K562 (cell line): Measurements from ENCODE around the gene CGREF1. TPM values are rescaled to one million over a fixed set of nuclear protein-coding genes. Genes with fewer than 3 reads are reported as not detected.

ENCODE experiments used
- ATAC-seq: fragments of 200-7000 bp; cut with Tn5 transposase; 3 replicates; pipeline ENCODE4 v1.9.1; 2020; ENCODE audit warnings: moderate library complexity
- BruUV-seq: library from RNA; stranded (reverse); fragments of 400-500 nt; replicated peaks from 2 replicates; lab custom pipeline; 2021; lab: Mats Ljungman, UMichigan
- CTCF ChIA-PET: fragments of 300-600 bp; formaldehyde crosslinking; extraction: SDS; loops from one replicate; lab custom pipeline; 2021; ENCODE audit warnings: low intra/inter-chr PET ratio; lab: Yijun Ruan, JAX
- POLR2A ChIA-PET: fragments of 300-600, 350-650 bp; sonication (Branson Sonifier 250); formaldehyde crosslinking; extraction: SDS; loops from one replicate; lab custom pipeline; 2021; ENCODE audit warnings: antibody characterized with exemption, inconsistent platforms; lab: Yijun Ruan, JAX
- DNase-seq, 4 experiments: peaks; one replicate each; pipeline versions ENCODE4 v3.0.0 to v3.0.0-alpha.2; 2011 to 2018; ENCODE audit warnings: low spot score in 3 of 4, mixed read lengths in 3 of 4; ENCODE audit errors: extremely low read depth in 1 of 4
- FAIRE-seq: peaks from 2 replicates; lab custom pipeline; 2011; peaks lifted over from hg19 to GRCh38; lab: Jason Lieb, UNC
- H2AFZ ChIP-seq: 2 replicates; pipeline ENCODE4 v1.6.0; 2011; ENCODE audit warnings: low read depth, low read length, control low read depth, inconsistent platforms
- H3K27ac ChIP-seq: fragments of 200-600 bp; 3 replicates; pipeline ENCODE4 v1.8.0; 2011; ENCODE audit warnings: low read depth, mild to moderate bottlenecking, control low read depth, inconsistent platforms, low read length, moderate library complexity, mixed read lengths; ENCODE audit errors: extremely low read depth
- H3K27me3 ChIP-seq, 2 experiments: fragments of 300-600 bp in 1 of 2; 2 replicates in 1 of 2; 3 replicates in 1 of 2; pipeline versions ENCODE4 v1.6.0 to v1.8.0; 2011; ENCODE audit warnings: inconsistent platforms in 2 of 2, low read length in 2 of 2, mild to moderate bottlenecking in 1 of 2, mixed read lengths in 1 of 2, moderate library complexity in 1 of 2; ENCODE audit not compliant: control insufficient read depth in 2 of 2, insufficient read depth in 2 of 2
- H3K36me3 ChIP-seq: fragments of 300-600 bp; 3 replicates; pipeline ENCODE4 v1.8.0; 2011; ENCODE audit warnings: mild to moderate bottlenecking, low read length, inconsistent platforms; ENCODE audit not compliant: control insufficient read depth, insufficient read depth
- H3K4me1 ChIP-seq, 2 experiments: fragments of 200-600 bp in 1 of 2; replicated peaks in 1 of 2; 2 replicates in 1 of 2; 3 replicates in 1 of 2; pipeline versions ENCODE4 v1.5.1 to v1.8.0; 2011; ENCODE audit warnings: inconsistent platforms in 2 of 2, low read length in 2 of 2, mild to moderate bottlenecking in 1 of 2, mixed read lengths in 1 of 2, moderate library complexity in 1 of 2; ENCODE audit not compliant: control insufficient read depth in 2 of 2, insufficient read depth in 2 of 2
- H3K4me2 ChIP-seq: 2 replicates; pipeline ENCODE4 v1.6.1; 2011; ENCODE audit warnings: low read length, control low read depth, inconsistent platforms, mixed read lengths; ENCODE audit not compliant: insufficient read depth
- H3K4me3 ChIP-seq: fragments of 200-600 bp; sonication (generic), shearing (Covaris generic); 2 replicates; pipeline ENCODE4 v1.5.1; 2016; ENCODE audit warnings: control low read depth, inconsistent platforms
- H3K79me2 ChIP-seq: fragments of 200-600 bp; 3 replicates; pipeline ENCODE4 v1.8.0; 2011; ENCODE audit warnings: low read length, inconsistent platforms; ENCODE audit not compliant: control insufficient read depth, insufficient read depth
- H3K9ac ChIP-seq, 2 experiments: 2 replicates each; pipeline versions ENCODE4 v1.6.0 to v1.6.1; 2011; ENCODE audit warnings: low read depth in 2 of 2, low read length in 2 of 2, control low read depth in 1 of 2, inconsistent platforms in 1 of 2, mild to moderate bottlenecking in 1 of 2, mixed read lengths in 1 of 2; ENCODE audit not compliant: insufficient read depth in 1 of 2
- H3K9me1 ChIP-seq: one replicate; pipeline ENCODE4 v1.6.0; 2011; ENCODE audit warnings: inconsistent platforms, mild to moderate bottlenecking, low read length, moderate library complexity; ENCODE audit not compliant: control insufficient read depth, insufficient read depth
- H3K9me3 ChIP-seq: replicated peaks from 2 replicates; pipeline ENCODE4 v1.5.1; 2011; ENCODE audit warnings: low read depth, low read length, inconsistent platforms; ENCODE audit not compliant: control insufficient read depth, insufficient read depth
- H4K20me1 ChIP-seq: replicated peaks from 2 replicates; pipeline ENCODE4 v1.6.1; 2011; ENCODE audit warnings: low read length, inconsistent platforms, mixed read lengths; ENCODE audit not compliant: control insufficient read depth, insufficient read depth
- ASH1L ChIP-seq: fragments of 450-650 bp; IDR thresholded peaks from 2 replicates; pipeline ENCODE4 v1.6.1; 2018; ENCODE audit warnings: borderline replicate concordance, mild to moderate bottlenecking, low read depth; ENCODE audit not compliant: partially characterized antibody
- CBFB ChIP-seq: sonication (generic); formaldehyde crosslinking; IDR thresholded peaks from 2 replicates; pipeline ENCODE4 v1.4.0; 2020; ENCODE audit warnings: mild to moderate bottlenecking, missing genetic modification reagents
- CBX1 ChIP-seq: sonication (generic); IDR thresholded peaks from 2 replicates; pipeline ENCODE4 v1.6.1; 2016; ENCODE audit warnings: antibody characterized with exemption, low read depth, mild to moderate bottlenecking
- HDAC1 ChIP-seq, 2 experiments: fragments of 450-650 bp; IDR thresholded peaks; 2 replicates each; pipeline ENCODE4 v1.6.1; 2016 to 2017; ENCODE audit warnings: inconsistent platforms in 1 of 2, mild to moderate bottlenecking in 1 of 2, moderate library complexity in 1 of 2
- SMARCA5 ChIP-seq: fragments of 450-650 bp; IDR thresholded peaks from 2 replicates; pipeline ENCODE4 v1.6.1; 2016
- WGBS: fragments of 100-300 bp; shearing (Covaris generic); methylation state at CpG from one replicate; pipeline ENCODE4 v1.1.6; 2016; ENCODE audit warnings: low coverage, mixed read lengths; ENCODE audit not compliant: insufficient coverage; ENCODE audit errors: missing lambda C conversion rate; 5-methylcytosine and 5-hydroxymethylcytosine counted together
- in situ Hi-C: fragments of 300-500 bp; cut with MboI; formaldehyde crosslinking; loops from 4 replicates; pipeline ENCODE4 v1.15.0; 2018; ENCODE audit warnings: inconsistent platforms, mixed read lengths
- intact Hi-C: fragments of 100-400 bp; cut with micrococcal nuclease; formaldehyde crosslinking; loops from 2 replicates; pipeline ENCODE4 v1.14.2; 2022
- polyA plus RNA-seq, 8 experiments: library from polyadenylated mRNA; depleted of rRNA in 4 of 8; stranded (reverse) in 5 of 8; unstranded in 3 of 8; fragments of >200 nt; fragmentation: Nextera tagmentation in 2 of 8; fragmentation: Illumina TruSeq in 1 of 8; extraction: Ambion mirVana in 2 of 8; extraction: Trizol in 1 of 8; gene quantifications; 2 replicates each; pipeline versions ENCODE4 v1.2.1 to v1.2.3, GENCODE V29; 2011 to 2014; ENCODE audit warnings: inconsistent platforms in 1 of 8, missing spikeins in 1 of 8
- total RNA-seq, 7 experiments: library from RNA; depleted of rRNA in 6 of 7; stranded (reverse); fragments of >200 nt in 6 of 7; fragmentation: Illumina TruSeq in 2 of 7; extraction: Trizol in 2 of 7; gene quantifications; 2 replicates each; pipeline versions ENCODE4 v1.2.1 to v1.2.3, GENCODE V29; 2011 to 2021; ENCODE audit warnings: low replicate concordance in 1 of 7

CGREF1 gene
- total and polyA plus RNA-seq, 9 of the 15 experiments (the other 6 are each of a cell fraction or from before 2014, with no cell fraction given): 0.07 to 0.50 (median 0.37) TPM

- no peak overlapping the region for H3K27ac ChIP-seq
- TF ChIP-seq ASH1L (no peak), CBFB (CRISPR knock-in tag) (no peak)
- no peak overlapping the region for H3K4me3 ChIP-seq
- H3K79me2 ChIP-seq: no peaks in the 10 kb centered on the region
- no peak overlapping the region for H2AFZ ChIP-seq
- no peaks in the 10 kb centered on the region for H4K20me1 ChIP-seq
- peak overlapping the region in 1 of 2 experiments; percentile 50; a peak in 2 of 4 replicates for H3K9ac ChIP-seq
- H3K9me1 ChIP-seq: no peaks in the 10 kb centered on the region
- FAIRE-seq: no peak
- 76% methylated on average over 11 of the region's 19 CpGs for WGBS
- no peak for DNase-seq
- no peaks in the 10 kb centered on the region for H3K36me3 ChIP-seq
- intact Hi-C loops (loop anchor here (5.0 kb wide), 2 partner anchors 113 to 203 kb away; partner anchors contain the start of genes ATRAID and SLC5A6), in situ Hi-C loops (loop anchor here (5.0 kb wide), 2 partner anchors 93 to 183 kb away; partner anchors contain the start of gene TRIM54)
- H3K4me2 ChIP-seq: no peak overlapping the region
- BruUV-seq: no TSS peak
- no peaks in the 10 kb centered on the region for H3K9me3 ChIP-seq
- ChIA-PET CTCF (interaction anchor here (0.6 to 3.1 kb wide), 6 partner anchors 70 to 204 kb away, joined by 4 to 27 read pairs (median 12); no protein-coding TSS in a partner anchor), POLR2A (interaction anchor here (0.7 kb wide), 1 partner anchor 48 kb away, joined by 3 read pairs; the partner anchor contains the start of gene AGBL5)
- peaks cover 14 to 34% of the 10 kb centered on the region in 2 experiments; a peak in 4 of 5 replicates for H3K4me1 ChIP-seq
- no peaks in the 10 kb centered on the region for H3K27me3 ChIP-seq
- ATAC-seq: no peak
Measured at GRCh38 chr2:27099334-27099955, 19.5 kb downstream of the CGREF1 start.

GRCh38 chr2:27097341-27097740, 21.6 kb downstream of the CGREF1 start:
- H3K27ac ChIP-seq: no peak overlapping the region
- no peak overlapping the region for H2AFZ ChIP-seq
- WGBS: 78% methylated on average over 14 of the region's 14 CpGs
- in situ Hi-C loops: loop anchor here (5.0 kb wide), 2 partner anchors 95 to 185 kb away; partner anchors contain the start of gene TRIM54
- H3K9me1 ChIP-seq: no peaks in the 10 kb centered on the region
- DNase-seq: no peak
- FAIRE-seq: no peak
- H3K4me2 ChIP-seq: no peak overlapping the region
- ATAC-seq: no peak
- CTCF ChIA-PET: interaction anchor here (2.8 to 3.1 kb wide), 2 partner anchors 94 to 206 kb away, joined by 19 to 27 read pairs; no protein-coding TSS in a partner anchor
- H3K4me1 ChIP-seq: peaks cover 29 to 48% of the 10 kb centered on the region in 2 experiments
- intact Hi-C loops: loop anchor here (5.0 kb wide), 2 partner anchors 115 to 205 kb away; partner anchors contain the start of genes ATRAID and SLC5A6
- no peak overlapping the region for H3K4me3 ChIP-seq
- TF ChIP-seq HDAC1 (IDR thresholded peaks at IDR 0.05): no peak
- no peak for TF ChIP-seq CBX1
- no peak for TF ChIP-seq SMARCA5
- no peak overlapping the region for H3K9ac ChIP-seq
- BruUV-seq: no TSS peak
- no peaks in the 10 kb centered on the region for H3K9me3 ChIP-seq
- POLR2A ChIA-PET: interaction anchor here (0.6 to 1.6 kb wide), 3 partner anchors 8 to 42 kb away, joined by 4 to 5 read pairs (median 5); partner anchors contain the start of genes KHK and PRR30
- no peaks in the 10 kb centered on the region; the same call in 2 of the 3 replicates for H3K36me3 ChIP-seq
- H4K20me1 ChIP-seq: no peaks in the 10 kb centered on the region
- no peaks in the 10 kb centered on the region for H3K27me3 ChIP-seq
- H3K79me2 ChIP-seq: peaks cover 3% of the 10 kb centered on the region; the same call in 2 of the 3 replicates
